ENCODE results near the gene SLC37A3. TPM values are rescaled to one million over a fixed set of nuclear protein-coding genes. Genes with fewer than 3 reads are reported as not detected.
A peak's percentile ranks its signal among the peaks of the same experiment; 100 is the strongest.

SLC37A3 gene
- total RNA-seq, result 169 and 171 TPM in 2 replicates

DNA sequence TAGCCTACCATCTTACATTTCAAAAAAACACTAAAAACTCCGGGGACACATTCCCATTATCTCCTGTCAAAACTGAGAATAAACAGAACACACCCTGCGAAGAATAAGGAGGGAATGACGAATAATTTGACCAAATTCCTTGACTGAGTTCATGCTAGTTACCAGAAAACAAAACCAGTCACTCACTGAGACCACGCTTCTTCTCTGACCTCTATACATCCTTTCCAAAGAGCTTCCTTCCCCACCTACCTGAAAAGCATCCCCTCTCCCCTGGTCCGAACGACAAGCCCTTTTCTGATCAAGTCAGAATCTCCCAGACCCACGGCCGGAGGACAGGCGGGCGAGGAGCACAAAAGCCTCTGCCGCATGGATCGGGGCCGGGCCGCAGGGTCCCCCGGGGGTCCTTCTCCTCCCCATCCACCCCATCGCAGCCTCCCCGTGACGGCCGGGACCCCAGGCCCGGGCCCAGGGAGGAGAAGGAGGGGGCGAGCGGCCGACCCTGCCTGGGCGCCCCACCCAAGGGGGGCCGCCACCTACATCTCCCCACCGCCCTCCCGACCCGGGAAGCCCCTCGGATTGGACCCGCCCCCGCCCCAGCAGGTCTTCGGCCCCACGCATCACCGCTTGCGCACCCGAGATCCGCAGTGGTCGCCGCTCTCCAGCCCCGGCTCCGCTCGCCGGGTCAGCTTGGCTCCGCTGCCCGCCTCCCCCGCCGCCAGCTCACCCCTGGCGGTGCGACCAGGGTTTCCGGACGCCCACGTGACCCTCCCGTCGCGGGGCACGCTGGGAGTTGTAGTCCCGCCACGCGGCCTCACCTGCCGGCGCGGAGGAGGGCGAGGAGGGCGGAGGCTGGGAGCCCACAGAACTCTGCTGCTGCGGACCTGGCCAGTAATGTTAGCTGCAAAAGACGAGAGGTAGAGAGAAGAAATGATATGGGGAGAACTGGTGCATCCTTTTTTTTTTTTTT, at the start of gene SLC37A3:
Gene SLC37A3, minus strand, starts transcription at position 747 of the 967 bp plus-strand sequence. CDS start 16,004 bp downstream, outside the sequence.
- no peaks in the 10 kb centered on the region for H3K9me3 Mint-ChIP-seq
- peak within 1 kb of the TSS; percentile 99 for H3K4me3 Mint-ChIP-seq
- H3K27ac Mint-ChIP-seq, result peak within 1 kb of the TSS; percentile 96
- peaks cover 48% of the 10 kb centered on the region for H3K4me1 Mint-ChIP-seq (ENCODE audit: low read depth)
- no peaks in the 10 kb centered on the region for H3K27me3 Mint-ChIP-seq (ENCODE audit: insufficient read depth)
- H3K36me3 Mint-ChIP-seq (ENCODE audit: low read depth), result peaks cover 12% of the 10 kb centered on the region
- intact Hi-C loops (cut with micrococcal nuclease), result loop anchor here (1.0 to 10.0 kb wide), 3 partner anchors 8 to 1033 kb away; no protein-coding TSS in a partner anchor
- peak; percentile 84 for DNase-seq (ENCODE audit: low spot score)

DNA sequence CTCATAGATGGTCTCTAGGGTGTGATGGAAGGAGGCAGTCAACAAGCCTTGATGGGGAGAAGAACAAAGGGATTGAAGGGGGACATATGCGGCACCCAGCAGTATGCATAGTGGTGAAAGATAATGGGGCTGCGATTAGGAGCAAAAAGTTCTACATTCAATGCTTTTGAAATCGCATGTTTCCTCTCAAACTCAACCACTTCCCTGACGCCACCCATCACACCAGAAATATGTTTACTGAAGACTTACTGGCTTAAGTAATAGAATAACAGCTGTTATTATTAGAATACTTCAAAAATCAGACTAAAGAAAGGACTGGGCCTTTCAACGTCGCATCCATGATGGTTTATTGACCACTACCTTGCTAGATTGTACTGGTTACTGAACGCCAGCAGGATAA, 49.5 kb upstream of the SLC37A3 start:
- H3K4me3 Mint-ChIP-seq, result no peak overlapping the region
- H3K9me3 Mint-ChIP-seq, result no peaks in the 10 kb centered on the region
- DNase-seq (ENCODE audit: low spot score), result no peak
- intact Hi-C loops (cut with micrococcal nuclease), result no loop called here
- no peaks in the 10 kb centered on the region for H3K27me3 Mint-ChIP-seq (ENCODE audit: insufficient read depth)
- peaks cover 21% of the 10 kb centered on the region for H3K4me1 Mint-ChIP-seq (ENCODE audit: low read depth)
- H3K27ac Mint-ChIP-seq, result no peak overlapping the region
- peaks cover 9% of the 10 kb centered on the region for H3K36me3 Mint-ChIP-seq (ENCODE audit: low read depth)

GRCh38 chr7:140446467-140446866, 48.1 kb upstream of the SLC37A3 start:
- Mint-ChIP-seq H3K27ac (no peak overlapping the region), H3K4me3 (no peak overlapping the region), H3K27me3 (ENCODE audit: insufficient read depth) (no peaks in the 10 kb centered on the region), H3K9me3 (no peaks in the 10 kb centered on the region), H3K36me3 (ENCODE audit: low read depth) (no peaks in the 10 kb centered on the region), H3K4me1 (ENCODE audit: low read depth) (peaks cover 16% of the 10 kb centered on the region)
- intact Hi-C loops (cut with micrococcal nuclease), result no loop called here
- DNase-seq (ENCODE audit: low spot score), result no peak

DNA sequence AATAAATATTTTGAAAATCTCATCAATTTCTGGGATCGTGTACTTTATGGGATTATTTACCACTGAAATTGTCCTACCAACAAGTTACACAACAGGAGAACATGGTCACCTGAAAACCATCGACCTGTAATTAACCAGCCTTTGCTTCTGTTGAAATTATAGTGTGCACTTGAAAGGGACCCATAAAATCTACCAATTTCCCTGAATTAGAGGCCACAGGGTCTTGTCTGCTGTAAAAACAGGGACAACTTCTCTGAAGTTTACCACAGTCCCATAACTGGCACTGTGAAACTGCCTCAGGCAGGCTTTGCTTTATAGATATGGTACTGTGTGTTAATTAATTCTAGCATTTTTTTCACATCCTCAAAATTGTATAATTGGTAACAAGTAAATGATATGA, 43.2 kb upstream of the SLC37A3 start:
- Mint-ChIP-seq H3K4me3 (no peak overlapping the region), H3K36me3 (ENCODE audit: low read depth) (no peaks in the 10 kb centered on the region), H3K9me3 (no peaks in the 10 kb centered on the region), H3K27ac (no peak overlapping the region), H3K27me3 (ENCODE audit: insufficient read depth) (peaks cover 3% of the 10 kb centered on the region), H3K4me1 (ENCODE audit: low read depth) (peaks cover 13% of the 10 kb centered on the region)
- intact Hi-C loops (cut with micrococcal nuclease), result loop anchor here (5.0 kb wide), 1 partner anchor 64 kb away; no protein-coding TSS in a partner anchor
- no peak for DNase-seq (ENCODE audit: low spot score)

GRCh38 chr7:140440593-140440992, 42.3 kb upstream of the SLC37A3 start:
- no peak for DNase-seq (ENCODE audit: low spot score)
- no peaks in the 10 kb centered on the region for H3K36me3 Mint-ChIP-seq (ENCODE audit: low read depth)
- H3K27me3 Mint-ChIP-seq (ENCODE audit: insufficient read depth), result peaks cover 4% of the 10 kb centered on the region
- H3K27ac Mint-ChIP-seq, result no peak overlapping the region
- H3K4me1 Mint-ChIP-seq (ENCODE audit: low read depth), result peaks cover 13% of the 10 kb centered on the region
- no peaks in the 10 kb centered on the region for H3K9me3 Mint-ChIP-seq
- intact Hi-C loops (cut with micrococcal nuclease), result loop anchor here (5.0 kb wide), 1 partner anchor 63 kb away; no protein-coding TSS in a partner anchor
- H3K4me3 Mint-ChIP-seq, result no peak overlapping the region

- Mint-ChIP-seq H3K36me3 (ENCODE audit: low read depth) (no peaks in the 10 kb centered on the region), H3K9me3 (no peaks in the 10 kb centered on the region), H3K4me3 (no peak overlapping the region), H3K27me3 (ENCODE audit: insufficient read depth) (peaks cover 4% of the 10 kb centered on the region), H3K4me1 (ENCODE audit: low read depth) (peaks cover 13% of the 10 kb centered on the region), H3K27ac (peak overlapping the region; percentile 58)
- no peak for DNase-seq (ENCODE audit: low spot score)
- intact Hi-C loops (cut with micrococcal nuclease), result loop anchor here (2.0 kb wide), 1 partner anchor 37 kb away; no protein-coding TSS in a partner anchor
Measured at GRCh38 chr7:140439359-140439758, 41.0 kb upstream of the SLC37A3 start.

- Mint-ChIP-seq H3K36me3 (ENCODE audit: low read depth) (no peaks in the 10 kb centered on the region), H3K9me3 (no peaks in the 10 kb centered on the region), H3K4me3 (no peak overlapping the region), H3K4me1 (ENCODE audit: low read depth) (peaks cover 7% of the 10 kb centered on the region), H3K27me3 (ENCODE audit: insufficient read depth) (peaks cover 4% of the 10 kb centered on the region), H3K27ac (no peak overlapping the region)
- no peak for DNase-seq (ENCODE audit: low spot score)
- intact Hi-C loops (cut with micrococcal nuclease), result no loop called here
Measured at GRCh38 chr7:140435252-140435895, 37.0 kb upstream of the SLC37A3 start.

GRCh38 chr7:140433396-140433795, 35.1 kb upstream of the SLC37A3 start:
- no peak for DNase-seq (ENCODE audit: low spot score)

DNA sequence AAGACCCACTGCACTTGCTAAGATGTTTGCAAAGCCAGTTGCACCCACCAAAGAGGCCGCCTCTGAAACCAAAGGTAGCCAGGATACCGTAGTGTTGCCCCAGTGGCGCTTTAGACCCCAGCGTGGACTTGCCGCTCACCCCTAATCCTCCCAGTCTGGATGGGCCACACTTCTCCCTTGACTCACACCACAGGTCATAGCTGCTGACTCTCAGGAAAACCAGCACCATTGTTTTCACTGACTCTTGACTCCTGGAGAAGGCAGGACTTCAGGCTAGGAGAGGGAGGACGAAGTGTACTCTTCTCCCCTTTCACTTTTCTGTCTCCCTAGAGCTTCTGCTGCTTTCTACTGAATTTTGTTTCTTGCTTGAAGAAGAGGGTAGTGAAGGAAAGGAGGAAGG, 27.8 kb upstream of the SLC37A3 start:
- DNase-seq (ENCODE audit: low spot score), result no peak
- H3K27ac Mint-ChIP-seq, result no peak overlapping the region
- H3K9me3 Mint-ChIP-seq, result no peaks in the 10 kb centered on the region
- H3K4me1 Mint-ChIP-seq (ENCODE audit: low read depth), result no peaks in the 10 kb centered on the region
- no peak overlapping the region for H3K4me3 Mint-ChIP-seq
- H3K36me3 Mint-ChIP-seq (ENCODE audit: low read depth), result peaks cover 10% of the 10 kb centered on the region
- intact Hi-C loops (cut with micrococcal nuclease), result no loop called here
- no peaks in the 10 kb centered on the region for H3K27me3 Mint-ChIP-seq (ENCODE audit: insufficient read depth)

More at GRCh38 chr7:140433396-140433795, 35.1 kb upstream of the SLC37A3 start:
- peaks cover 2% of the 10 kb centered on the region for H3K36me3 Mint-ChIP-seq (ENCODE audit: low read depth)
- H3K27ac Mint-ChIP-seq, result no peak overlapping the region
- no peaks in the 10 kb centered on the region for H3K9me3 Mint-ChIP-seq
- intact Hi-C loops (cut with micrococcal nuclease), result no loop called here
- peaks cover 2% of the 10 kb centered on the region for H3K27me3 Mint-ChIP-seq (ENCODE audit: insufficient read depth)
- no peak overlapping the region for H3K4me3 Mint-ChIP-seq
- H3K4me1 Mint-ChIP-seq (ENCODE audit: low read depth), result no peaks in the 10 kb centered on the region

GRCh38 chr7:140425718-140426117, 27.4 kb upstream of the SLC37A3 start:
- intact Hi-C loops (cut with micrococcal nuclease), result no loop called here
- Mint-ChIP-seq H3K4me1 (ENCODE audit: low read depth) (no peaks in the 10 kb centered on the region), H3K27me3 (ENCODE audit: insufficient read depth) (no peaks in the 10 kb centered on the region), H3K9me3 (no peaks in the 10 kb centered on the region), H3K4me3 (no peak overlapping the region), H3K36me3 (ENCODE audit: low read depth) (peaks cover 10% of the 10 kb centered on the region), H3K27ac (no peak overlapping the region)
- no peak for DNase-seq (ENCODE audit: low spot score)

- no peak overlapping the region for H3K27ac Mint-ChIP-seq
- H3K9me3 Mint-ChIP-seq, result no peaks in the 10 kb centered on the region
- no peaks in the 10 kb centered on the region for H3K27me3 Mint-ChIP-seq (ENCODE audit: insufficient read depth)
- peaks cover 10% of the 10 kb centered on the region for H3K36me3 Mint-ChIP-seq (ENCODE audit: low read depth)
- H3K4me1 Mint-ChIP-seq (ENCODE audit: low read depth), result peaks cover 5% of the 10 kb centered on the region
- intact Hi-C loops (cut with micrococcal nuclease), result no loop called here
- no peak overlapping the region for H3K4me3 Mint-ChIP-seq
- no peak for DNase-seq (ENCODE audit: low spot score)
Measured at GRCh38 chr7:140423501-140423900, 25.2 kb upstream of the SLC37A3 start.

- intact Hi-C loops (cut with micrococcal nuclease), result no loop called here
- Mint-ChIP-seq H3K27me3 (ENCODE audit: insufficient read depth) (no peaks in the 10 kb centered on the region), H3K4me3 (no peak overlapping the region), H3K4me1 (ENCODE audit: low read depth) (peaks cover 13% of the 10 kb centered on the region), H3K9me3 (no peaks in the 10 kb centered on the region), H3K36me3 (ENCODE audit: low read depth) (peaks cover 12% of the 10 kb centered on the region), H3K27ac (no peak overlapping the region)
- no peak for DNase-seq (ENCODE audit: low spot score)
Measured at GRCh38 chr7:140421521-140421920, 23.2 kb upstream of the SLC37A3 start.

GRCh38 chr7:140418653-140419052, 20.3 kb upstream of the SLC37A3 start:
- DNase-seq (ENCODE audit: low spot score), result no peak
- Mint-ChIP-seq H3K27ac (no peak overlapping the region), H3K27me3 (ENCODE audit: insufficient read depth) (no peaks in the 10 kb centered on the region), H3K36me3 (ENCODE audit: low read depth) (peaks cover 22% of the 10 kb centered on the region), H3K4me1 (ENCODE audit: low read depth) (peaks cover 18% of the 10 kb centered on the region), H3K9me3 (no peaks in the 10 kb centered on the region), H3K4me3 (no peak overlapping the region)
- intact Hi-C loops (cut with micrococcal nuclease), result no loop called here
